ENCODE measurements around the gene KCNQ1.

DNA sequence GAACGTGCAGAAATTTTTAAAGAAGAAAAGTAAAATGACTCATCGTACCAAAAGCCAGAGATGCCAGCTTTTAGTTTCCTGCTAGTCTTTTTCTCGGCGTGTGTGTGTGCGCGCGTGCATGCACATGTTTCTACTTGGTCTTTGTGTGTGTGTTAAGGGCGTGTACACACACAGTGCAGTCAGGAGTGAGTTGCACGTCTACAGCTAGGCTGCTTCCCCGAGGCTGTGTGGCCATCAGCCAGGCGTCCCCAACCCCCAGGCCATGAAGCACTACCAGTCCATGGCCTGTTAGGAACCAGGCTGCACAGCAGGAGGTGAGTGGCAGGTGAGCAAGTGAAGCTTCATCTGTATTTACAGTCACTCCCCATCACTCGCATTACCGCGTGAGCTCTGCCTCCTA lies 36.4 kb downstream of the KCNQ1 start:
- TF ChIP-seq, protein P1, sequence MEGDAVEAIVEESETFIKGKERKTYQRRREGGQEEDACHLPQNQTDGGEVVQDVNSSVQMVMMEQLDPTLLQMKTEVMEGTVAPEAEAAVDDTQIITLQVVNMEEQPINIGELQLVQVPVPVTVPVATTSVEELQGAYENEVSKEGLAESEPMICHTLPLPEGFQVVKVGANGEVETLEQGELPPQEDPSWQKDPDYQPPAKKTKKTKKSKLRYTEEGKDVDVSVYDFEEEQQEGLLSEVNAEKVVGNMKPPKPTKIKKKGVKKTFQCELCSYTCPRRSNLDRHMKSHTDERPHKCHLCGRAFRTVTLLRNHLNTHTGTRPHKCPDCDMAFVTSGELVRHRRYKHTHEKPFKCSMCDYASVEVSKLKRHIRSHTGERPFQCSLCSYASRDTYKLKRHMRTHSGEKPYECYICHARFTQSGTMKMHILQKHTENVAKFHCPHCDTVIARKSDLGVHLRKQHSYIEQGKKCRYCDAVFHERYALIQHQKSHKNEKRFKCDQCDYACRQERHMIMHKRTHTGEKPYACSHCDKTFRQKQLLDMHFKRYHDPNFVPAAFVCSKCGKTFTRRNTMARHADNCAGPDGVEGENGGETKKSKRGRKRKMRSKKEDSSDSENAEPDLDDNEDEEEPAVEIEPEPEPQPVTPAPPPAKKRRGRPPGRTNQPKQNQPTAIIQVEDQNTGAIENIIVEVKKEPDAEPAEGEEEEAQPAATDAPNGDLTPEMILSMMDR (IDR thresholded peaks at IDR 0.05), result no peak
- TF ChIP-seq NFE2L1 (CRISPR knock-in tag; IDR thresholded peaks at IDR 0.05), result no peak
- no peak for TF ChIP-seq NFYB (CRISPR knock-in tag; conservative IDR thresholded peaks at IDR 0.05; ENCODE audit: low read depth)
- TF ChIP-seq, protein P2, sequence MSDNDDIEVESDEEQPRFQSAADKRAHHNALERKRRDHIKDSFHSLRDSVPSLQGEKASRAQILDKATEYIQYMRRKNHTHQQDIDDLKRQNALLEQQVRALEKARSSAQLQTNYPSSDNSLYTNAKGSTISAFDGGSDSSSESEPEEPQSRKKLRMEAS (CRISPR knock-in tag; IDR thresholded peaks at IDR 0.05), result no peak
- TF ChIP-seq ZNF263 (CRISPR knock-in tag; IDR thresholded peaks at IDR 0.05; ENCODE audit: low read depth), result no peak
- no peak for TF ChIP-seq FOXK1 (CRISPR knock-in tag; IDR thresholded peaks at IDR 0.05)
- no peak for TF ChIP-seq TEAD4 (CRISPR knock-in tag; IDR thresholded peaks at IDR 0.05)
- TF ChIP-seq, protein P3, sequence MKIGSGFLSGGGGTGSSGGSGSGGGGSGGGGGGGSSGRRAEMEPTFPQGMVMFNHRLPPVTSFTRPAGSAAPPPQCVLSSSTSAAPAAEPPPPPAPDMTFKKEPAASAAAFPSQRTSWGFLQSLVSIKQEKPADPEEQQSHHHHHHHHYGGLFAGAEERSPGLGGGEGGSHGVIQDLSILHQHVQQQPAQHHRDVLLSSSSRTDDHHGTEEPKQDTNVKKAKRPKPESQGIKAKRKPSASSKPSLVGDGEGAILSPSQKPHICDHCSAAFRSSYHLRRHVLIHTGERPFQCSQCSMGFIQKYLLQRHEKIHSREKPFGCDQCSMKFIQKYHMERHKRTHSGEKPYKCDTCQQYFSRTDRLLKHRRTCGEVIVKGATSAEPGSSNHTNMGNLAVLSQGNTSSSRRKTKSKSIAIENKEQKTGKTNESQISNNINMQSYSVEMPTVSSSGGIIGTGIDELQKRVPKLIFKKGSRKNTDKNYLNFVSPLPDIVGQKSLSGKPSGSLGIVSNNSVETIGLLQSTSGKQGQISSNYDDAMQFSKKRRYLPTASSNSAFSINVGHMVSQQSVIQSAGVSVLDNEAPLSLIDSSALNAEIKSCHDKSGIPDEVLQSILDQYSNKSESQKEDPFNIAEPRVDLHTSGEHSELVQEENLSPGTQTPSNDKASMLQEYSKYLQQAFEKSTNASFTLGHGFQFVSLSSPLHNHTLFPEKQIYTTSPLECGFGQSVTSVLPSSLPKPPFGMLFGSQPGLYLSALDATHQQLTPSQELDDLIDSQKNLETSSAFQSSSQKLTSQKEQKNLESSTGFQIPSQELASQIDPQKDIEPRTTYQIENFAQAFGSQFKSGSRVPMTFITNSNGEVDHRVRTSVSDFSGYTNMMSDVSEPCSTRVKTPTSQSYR (CRISPR knock-in tag; IDR thresholded peaks at IDR 0.05), result no peak

All from WTC11 (cell line).